ENCODE results near the gene BRSK1.
A peak's percentile ranks its signal among the peaks of the same experiment; 100 is the strongest.

BRSK1 gene

DNA sequence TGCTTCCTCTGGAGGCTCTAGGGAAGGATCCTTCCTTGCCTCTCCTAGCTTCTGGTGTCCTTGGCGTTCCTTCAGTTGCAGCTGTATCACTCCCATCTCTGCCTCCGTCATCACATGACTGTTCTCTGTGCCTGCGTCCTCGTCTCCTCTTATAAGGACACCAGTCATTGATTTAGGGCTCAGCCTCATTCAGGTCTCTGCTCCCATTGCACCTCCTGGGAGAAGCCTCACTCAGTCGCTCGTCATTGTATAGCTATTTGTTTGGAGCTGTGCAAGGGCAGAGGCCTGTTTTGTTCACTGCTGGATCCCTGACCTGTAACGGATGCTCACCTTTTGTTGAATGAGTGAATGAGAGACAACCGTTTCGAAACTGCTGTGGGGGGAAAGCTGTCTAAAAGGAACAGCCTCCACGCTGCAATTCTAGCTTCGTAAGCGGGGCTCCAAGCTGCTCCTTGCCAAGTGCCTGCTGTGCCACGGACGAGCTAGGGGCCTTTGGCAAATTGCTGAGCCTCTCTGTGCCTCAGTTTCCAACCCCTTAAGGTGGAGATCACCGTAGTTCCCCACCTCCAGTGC lies 17.2 kb downstream of the BRSK1 start:
- DNase-seq (ENCODE audit: low read depth): no peak
- TF ChIP-seq, protein P1, sequence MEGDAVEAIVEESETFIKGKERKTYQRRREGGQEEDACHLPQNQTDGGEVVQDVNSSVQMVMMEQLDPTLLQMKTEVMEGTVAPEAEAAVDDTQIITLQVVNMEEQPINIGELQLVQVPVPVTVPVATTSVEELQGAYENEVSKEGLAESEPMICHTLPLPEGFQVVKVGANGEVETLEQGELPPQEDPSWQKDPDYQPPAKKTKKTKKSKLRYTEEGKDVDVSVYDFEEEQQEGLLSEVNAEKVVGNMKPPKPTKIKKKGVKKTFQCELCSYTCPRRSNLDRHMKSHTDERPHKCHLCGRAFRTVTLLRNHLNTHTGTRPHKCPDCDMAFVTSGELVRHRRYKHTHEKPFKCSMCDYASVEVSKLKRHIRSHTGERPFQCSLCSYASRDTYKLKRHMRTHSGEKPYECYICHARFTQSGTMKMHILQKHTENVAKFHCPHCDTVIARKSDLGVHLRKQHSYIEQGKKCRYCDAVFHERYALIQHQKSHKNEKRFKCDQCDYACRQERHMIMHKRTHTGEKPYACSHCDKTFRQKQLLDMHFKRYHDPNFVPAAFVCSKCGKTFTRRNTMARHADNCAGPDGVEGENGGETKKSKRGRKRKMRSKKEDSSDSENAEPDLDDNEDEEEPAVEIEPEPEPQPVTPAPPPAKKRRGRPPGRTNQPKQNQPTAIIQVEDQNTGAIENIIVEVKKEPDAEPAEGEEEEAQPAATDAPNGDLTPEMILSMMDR (IDR thresholded peaks at IDR 0.05; ENCODE audit: insufficient read depth, low read depth, low read length, missing control alignments): no peak
- no peak overlapping the region for H3K4me3 ChIP-seq (ENCODE audit: low read length)

DNA sequence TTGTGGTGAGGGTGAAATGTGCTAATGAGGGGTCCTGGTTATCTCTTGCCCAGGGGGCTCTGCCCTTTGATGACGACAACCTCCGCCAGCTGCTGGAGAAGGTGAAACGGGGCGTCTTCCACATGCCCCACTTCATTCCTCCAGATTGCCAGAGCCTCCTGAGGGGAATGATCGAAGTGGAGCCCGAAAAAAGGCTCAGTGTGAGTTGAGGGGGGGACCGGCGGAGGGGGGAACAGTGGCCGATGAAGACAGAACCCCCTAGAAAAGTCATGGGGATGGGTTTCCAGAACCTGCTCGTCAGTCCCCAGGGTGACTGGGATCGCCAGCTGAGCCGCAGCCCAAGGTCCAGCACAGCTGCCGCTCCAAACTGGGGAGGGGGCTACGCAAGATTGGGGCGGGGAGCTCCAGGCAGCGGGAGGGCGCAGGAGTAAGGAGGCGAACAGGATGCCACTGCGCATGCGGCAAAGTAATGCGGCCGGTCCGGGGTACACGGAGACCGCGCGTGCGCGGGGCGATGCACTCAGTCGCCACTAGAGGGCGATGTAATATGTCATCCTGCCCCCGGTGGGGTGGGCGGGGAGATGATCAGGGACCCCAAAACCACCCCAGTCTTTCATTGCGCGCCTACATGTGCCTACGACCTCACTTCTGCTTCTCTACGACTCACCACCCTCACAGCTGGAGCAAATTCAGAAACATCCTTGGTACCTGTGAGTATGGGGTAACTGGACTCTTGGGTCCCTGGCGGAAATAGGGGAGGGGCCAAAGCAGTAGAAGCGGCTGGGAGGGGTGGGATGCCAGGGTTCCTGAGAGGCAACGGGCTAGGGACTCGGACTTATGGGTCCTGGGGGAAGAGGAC lies 17.9 kb downstream of the BRSK1 start:
- H3K4me3 ChIP-seq (ENCODE audit: low read length): peak overlapping the region; percentile 38
- TF ChIP-seq, protein P1 (IDR thresholded peaks at IDR 0.05; ENCODE audit: insufficient read depth, low read depth, low read length, missing control alignments): peak; percentile 79
- peak; percentile 68 for DNase-seq (ENCODE audit: low read depth)

DNA sequence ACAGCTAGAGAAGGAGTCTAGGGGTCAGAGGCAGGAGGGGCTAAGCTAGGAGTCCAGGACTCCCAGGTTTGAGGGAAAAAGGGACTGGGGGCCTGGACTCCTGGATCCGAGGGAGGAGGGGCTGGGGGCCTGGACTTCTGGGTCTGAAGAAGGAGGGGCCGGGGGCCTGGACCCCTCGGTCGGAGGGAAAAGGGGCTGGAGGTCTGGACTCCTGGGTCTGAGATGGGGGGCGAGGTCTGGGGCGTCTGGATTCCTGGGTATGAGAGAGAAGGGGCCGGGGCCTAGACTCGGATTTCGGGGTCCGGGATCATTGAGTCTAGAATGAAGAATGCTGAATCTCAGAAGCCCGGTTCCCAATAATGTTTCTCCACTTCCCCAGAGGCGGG lies 18.5 kb downstream of the BRSK1 start:
- DNase-seq (ENCODE audit: low read depth): no peak
- H3K4me3 ChIP-seq (ENCODE audit: low read length): peak overlapping the region; percentile 38
- TF ChIP-seq, protein P1 (IDR thresholded peaks at IDR 0.05; ENCODE audit: insufficient read depth, low read depth, low read length, missing control alignments): no peak

DNA sequence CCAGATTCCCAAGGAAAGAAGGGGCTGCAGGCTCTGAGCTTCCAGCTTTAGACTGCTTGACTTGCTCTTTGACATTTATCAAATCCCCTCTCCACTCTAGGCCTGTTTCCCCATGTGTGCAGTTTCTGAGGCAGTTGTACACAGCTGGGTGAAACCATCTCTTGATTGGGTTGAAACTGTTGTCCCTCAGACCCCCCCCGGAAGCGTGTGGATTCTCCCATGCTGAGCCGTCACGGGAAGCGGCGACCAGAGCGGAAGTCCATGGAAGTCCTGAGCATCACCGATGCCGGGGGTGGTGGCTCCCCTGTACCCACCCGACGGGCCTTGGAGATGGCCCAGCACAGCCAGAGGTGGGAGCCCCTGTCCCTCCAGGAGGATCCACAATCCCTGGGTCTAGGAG lies 19.7 kb downstream of the BRSK1 start:
- H3K4me3 ChIP-seq (ENCODE audit: low read length): no peak overlapping the region
- no peak for DNase-seq (ENCODE audit: low read depth)
- TF ChIP-seq, protein P1 (IDR thresholded peaks at IDR 0.05; ENCODE audit: insufficient read depth, low read depth, low read length, missing control alignments): no peak

DNA sequence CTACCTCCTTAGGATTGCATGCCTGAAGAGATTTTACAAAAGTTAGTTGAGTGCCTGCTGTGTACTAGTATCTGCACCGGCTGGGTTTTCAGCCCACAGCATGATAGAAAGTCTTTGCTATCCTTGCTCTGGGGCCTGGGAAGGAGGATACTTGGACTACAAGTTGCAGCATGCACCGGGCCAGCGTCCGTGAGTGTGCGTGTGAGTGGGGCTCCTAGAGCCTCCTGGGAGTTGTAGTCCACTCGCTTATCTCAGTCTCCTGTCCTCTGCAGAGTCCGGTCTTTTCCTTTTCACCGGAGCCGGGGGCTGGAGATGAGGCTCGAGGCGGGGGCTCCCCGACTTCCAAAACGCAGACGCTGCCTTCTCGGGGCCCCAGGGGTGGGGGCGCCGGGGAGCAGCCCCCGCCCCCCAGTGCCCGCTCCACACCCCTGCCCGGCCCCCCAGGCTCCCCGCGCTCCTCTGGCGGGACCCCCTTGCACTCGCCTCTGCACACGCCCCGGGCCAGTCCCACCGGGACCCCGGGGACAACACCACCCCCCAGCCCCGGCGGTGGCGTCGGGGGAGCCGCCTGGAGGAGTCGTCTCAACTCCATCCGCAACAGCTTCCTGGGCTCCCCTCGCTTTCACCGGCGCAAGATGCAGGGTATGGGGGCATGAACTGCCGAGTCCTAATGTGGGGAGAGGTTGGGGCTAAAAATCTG lies 20.6 kb downstream of the BRSK1 start:
- H3K4me3 ChIP-seq (ENCODE audit: low read length): no peak overlapping the region
- peak; percentile 75 for DNase-seq (ENCODE audit: low read depth)
- TF ChIP-seq, protein P1 (IDR thresholded peaks at IDR 0.05; ENCODE audit: insufficient read depth, low read depth, low read length, missing control alignments): no peak

DNA sequence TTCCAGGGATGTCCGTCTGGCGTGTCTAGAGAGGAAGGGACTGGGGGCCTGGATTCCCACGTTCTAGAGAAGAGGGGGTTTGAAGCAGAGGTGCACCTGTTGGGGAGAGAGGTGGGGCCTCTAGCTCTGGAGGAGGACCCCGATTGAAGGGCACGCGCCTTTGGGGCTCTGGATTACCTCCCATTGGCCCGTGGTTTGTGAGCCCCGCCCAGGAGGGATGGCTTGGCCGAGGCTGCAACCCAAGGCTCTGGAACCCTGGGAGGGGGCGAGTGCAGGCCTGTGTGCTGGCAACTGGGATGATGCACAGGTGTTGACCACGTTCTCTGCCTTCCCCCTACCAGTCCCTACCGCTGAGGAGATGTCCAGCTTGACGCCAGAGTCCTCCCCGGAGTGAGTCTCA lies 21.2 kb downstream of the BRSK1 start:
- no peak overlapping the region for H3K4me3 ChIP-seq (ENCODE audit: low read length)
- TF ChIP-seq, protein P1 (IDR thresholded peaks at IDR 0.05; ENCODE audit: insufficient read depth, low read depth, low read length, missing control alignments): no peak
- DNase-seq (ENCODE audit: low read depth): no peak

Measured in epithelial cell of esophagus (primary cell).